Small intestine (tissue), 7 donors: ENCODE measurements around the gene VWA8. TPM values are rescaled to one million over a fixed set of nuclear protein-coding genes. Genes with fewer than 3 reads are reported as not detected.

Source experiments
- DNase-seq, 2 donors: peaks; one replicate each; pipeline versions ENCODE4 v3.0.0 to v3.0.0-alpha.2; 2013
- FAIRE-seq: peaks from 2 replicates; lab custom pipeline; 2012; peaks lifted over from hg19 to GRCh38; lab: Jason Lieb, UNC
- H3K27ac ChIP-seq, 3 donors: one replicate each; pipeline ENCODE4 v1.5.1; 2013; ENCODE audit warnings: low read length in 2 of 3, mild to moderate bottlenecking in 2 of 3, control low read depth in 1 of 3, inconsistent platforms in 1 of 3, low read depth in 1 of 3, moderate library complexity in 1 of 3
- H3K27me3 ChIP-seq, 3 donors: one replicate each; pipeline ENCODE4 v1.6.1; 2013; ENCODE audit warnings: low read length in 3 of 3, inconsistent platforms in 1 of 3; ENCODE audit not compliant: control insufficient read depth in 3 of 3, insufficient read depth in 3 of 3
- H3K36me3 ChIP-seq, 3 donors: one replicate each; pipeline ENCODE4 v1.6.1; 2013; ENCODE audit warnings: low read length in 3 of 3, inconsistent platforms in 1 of 3, low read depth in 1 of 3, mild to moderate bottlenecking in 1 of 3, moderate library complexity in 1 of 3; ENCODE audit not compliant: control insufficient read depth in 3 of 3, insufficient read depth in 2 of 3
- H3K4me1 ChIP-seq, 3 donors: one replicate each; pipeline ENCODE4 v1.6.1; 2013; ENCODE audit warnings: low read length in 2 of 3, inconsistent platforms in 1 of 3, low read depth in 1 of 3, mild to moderate bottlenecking in 1 of 3, moderate library complexity in 1 of 3; ENCODE audit not compliant: control insufficient read depth in 3 of 3, insufficient read depth in 2 of 3
- H3K4me3 ChIP-seq, 3 donors: one replicate each; pipeline ENCODE4 v1.5.1; 2013; ENCODE audit warnings: low read length in 3 of 3, control low read depth in 1 of 3, inconsistent platforms in 1 of 3, low read depth in 1 of 3, mild to moderate bottlenecking in 1 of 3, moderate library complexity in 1 of 3
- H3K9me3 ChIP-seq, 2 donors: one replicate each; pipeline ENCODE4 v1.6.1; 2013; ENCODE audit warnings: low read depth in 1 of 2, low read length in 1 of 2; ENCODE audit not compliant: control insufficient read depth in 2 of 2, insufficient read depth in 1 of 2
- WGBS, 3 donors: extraction: QIAGEN DNeasy Blood & Tissue Kit; methylation state at CpG; one replicate each; pipeline ENCODE4 v1.1.7; 2013; 5-methylcytosine and 5-hydroxymethylcytosine counted together
- polyA plus RNA-seq, 4 donors: library from polyadenylated mRNA; stranded (reverse) in 3 of 4; unstranded in 1 of 4; fragments of 200-250 nt in 3 of 4; fragments of 120-200 nt in 1 of 4; gene quantifications; one replicate each; pipeline versions ENCODE4 v1.2.1 to v1.2.3, GENCODE V29; 2013
- donor health status: healthy with polysubstance abuse.
- donor health status: control.
- donor health status: control.
- donor health status: Bipolar disorder and iron deficiency.
- donor health status: healthy.

Gene VWA8
- polyA plus RNA-seq, 4 donors = 3.8 to 11.5 (median 6.0) TPM

- Histone ChIP-seq H3K9me3 (no peaks in the 10 kb centered on the region), H3K27me3 (no peaks in the 10 kb centered on the region), H3K4me3 (no peak overlapping the region), H3K27ac (no peak overlapping the region), H3K36me3 (peaks cover 1 to 10% (median 2%) of the 10 kb centered on the region in 3 donors), H3K4me1 (no peaks in the 10 kb centered on the region)
- no peak for DNase-seq
- FAIRE-seq = no peak
- WGBS, 3 donors = 89 to 97% (median 93%) methylated on average over 2 of the region's 2 CpGs
Measured at GRCh38 chr13:41775251-41775650, 185.7 kb downstream of the VWA8 start.

- FAIRE-seq (no peak), DNase-seq (no peak)
- H3K27me3 ChIP-seq = no peaks in the 10 kb centered on the region
- no peaks in the 10 kb centered on the region for H3K4me1 ChIP-seq
- no peaks in the 10 kb centered on the region for H3K9me3 ChIP-seq
- no peak overlapping the region for H3K4me3 ChIP-seq
- no peak overlapping the region for H3K27ac ChIP-seq
- peaks cover 1 to 13% (median 2%) of the 10 kb centered on the region in 3 donors for H3K36me3 ChIP-seq
Measured at GRCh38 chr13:41774605-41775218, 186.2 kb downstream of the VWA8 start.

- Histone ChIP-seq H3K4me1 (no peaks in the 10 kb centered on the region), H3K4me3 (no peak overlapping the region), H3K27me3 (no peaks in the 10 kb centered on the region), H3K27ac (no peak overlapping the region), H3K9me3 (no peaks in the 10 kb centered on the region), H3K36me3 (peaks cover 0 to 11% (median 0%) of the 10 kb centered on the region in 3 donors)
- WGBS, 3 donors = 85 to 100% (median 95%) methylated on average over 1 of the region's 1 CpG
- DNase-seq (no peak), FAIRE-seq (no peak)
Measured at GRCh38 chr13:41767801-41768200, 193.1 kb downstream of the VWA8 start.

GRCh38 chr13:41766439-41766838 lies 194.5 kb downstream of the VWA8 start:
- 72 to 81% (median 78%) methylated on average over 1 of the region's 1 CpG for WGBS, 3 donors

GRCh38 chr13:41765813-41766212 lies 195.1 kb downstream of the VWA8 start:
- Histone ChIP-seq H3K9me3 (no peaks in the 10 kb centered on the region), H3K4me1 (no peaks in the 10 kb centered on the region), H3K27ac (no peak overlapping the region), H3K4me3 (no peak overlapping the region), H3K36me3 (peaks cover 0 to 7% (median 0%) of the 10 kb centered on the region in 3 donors), H3K27me3 (no peaks in the 10 kb centered on the region)
- 76 to 95% (median 94%) methylated on average over 5 of the region's 5 CpGs for WGBS, 3 donors
- FAIRE-seq (no peak), DNase-seq (no peak)

More at GRCh38 chr13:41766439-41766838, 194.5 kb downstream of the VWA8 start:
- Histone ChIP-seq H3K36me3 (peaks cover 0 to 7% (median 0%) of the 10 kb centered on the region in 3 donors), H3K27me3 (no peaks in the 10 kb centered on the region), H3K27ac (no peak overlapping the region), H3K4me3 (no peak overlapping the region), H3K4me1 (no peaks in the 10 kb centered on the region), H3K9me3 (no peaks in the 10 kb centered on the region)
- DNase-seq (no peak), FAIRE-seq (no peak)

- Histone ChIP-seq H3K36me3 (peaks cover 0 to 5% (median 0%) of the 10 kb centered on the region in 3 donors), H3K9me3 (no peaks in the 10 kb centered on the region), H3K4me1 (no peaks in the 10 kb centered on the region), H3K4me3 (no peak overlapping the region), H3K27ac (no peak overlapping the region), H3K27me3 (no peaks in the 10 kb centered on the region)
- no peak for FAIRE-seq
- no peak for DNase-seq
- WGBS, 3 donors = 75 to 87% (median 79%) methylated on average over 1 of the region's 1 CpG
Measured at GRCh38 chr13:41765020-41765419, 195.9 kb downstream of the VWA8 start.

- WGBS, 3 donors = 90 to 94% (median 92%) methylated on average over 4 of the region's 4 CpGs
- Histone ChIP-seq H3K4me3 (no peak overlapping the region), H3K9me3 (no peaks in the 10 kb centered on the region), H3K27me3 (no peaks in the 10 kb centered on the region), H3K4me1 (no peaks in the 10 kb centered on the region), H3K36me3 (peaks cover 0 to 4% (median 0%) of the 10 kb centered on the region in 3 donors), H3K27ac (no peak overlapping the region)
- DNase-seq (no peak), FAIRE-seq (no peak)
Measured at GRCh38 chr13:41764558-41764957, 196.4 kb downstream of the VWA8 start.

- H3K4me1 ChIP-seq = no peaks in the 10 kb centered on the region
- H3K4me3 ChIP-seq = no peak overlapping the region
- FAIRE-seq = no peak
- no peak for DNase-seq
- no peaks in the 10 kb centered on the region for H3K27me3 ChIP-seq
- H3K9me3 ChIP-seq = no peaks in the 10 kb centered on the region
- no peak overlapping the region for H3K27ac ChIP-seq
- H3K36me3 ChIP-seq = peaks cover 0 to 1% (median 0%) of the 10 kb centered on the region in 3 donors
- WGBS, 3 donors = 67 to 80% (median 74%) methylated on average over 3 of the region's 3 CpGs
Measured at GRCh38 chr13:41763782-41764181, 197.1 kb downstream of the VWA8 start.

GRCh38 chr13:41762796-41763195 lies 198.1 kb downstream of the VWA8 start:
- Histone ChIP-seq H3K27ac (no peak overlapping the region), H3K4me1 (no peaks in the 10 kb centered on the region), H3K9me3 (no peaks in the 10 kb centered on the region), H3K27me3 (no peaks in the 10 kb centered on the region), H3K4me3 (no peak overlapping the region), H3K36me3 (no peaks in the 10 kb centered on the region)
- DNase-seq (no peak), FAIRE-seq (no peak)
- 90 to 98% (median 91%) methylated on average over 5 of the region's 5 CpGs for WGBS, 3 donors
